Measurements from ENCODE around the gene SLC2A2.

The SLC2A2 gene

GRCh38 chr3:171028025-171028778 lies 1.7 kb upstream of the SLC2A2 start:
- DNase-seq: peak; percentile 77

GRCh38 chr3:171023566-171023965 lies 3.0 kb downstream of the SLC2A2 start:
- no peak for DNase-seq

- DNase-seq: no peak
These were observed 5.1 kb downstream of the SLC2A2 start for GRCh38 chr3:171021377-171021776.

- DNase-seq: no peak
These were observed 8.2 kb downstream of the SLC2A2 start for GRCh38 chr3:171018156-171018935.

GRCh38 chr3:171013822-171014748 lies 12.4 kb downstream of the SLC2A2 start:
- DNase-seq: no peak

- DNase-seq: no peak
These were observed 14.6 kb downstream of the SLC2A2 start for GRCh38 chr3:171011873-171012336.

- DNase-seq: no peak
These were observed 15.2 kb downstream of the SLC2A2 start for GRCh38 chr3:171011109-171011872.

- no peak for DNase-seq
These were observed 19.2 kb downstream of the SLC2A2 start for GRCh38 chr3:171007316-171007715.

- no peak for DNase-seq
These were observed 20.9 kb downstream of the SLC2A2 start for GRCh38 chr3:171005648-171006047.

- no peak for DNase-seq
These were observed 24.4 kb downstream of the SLC2A2 start for GRCh38 chr3:171001957-171002694.

- DNase-seq: no peak
These were observed 25.1 kb downstream of the SLC2A2 start for GRCh38 chr3:171001250-171001893.

GRCh38 chr3:171000281-171000680 lies 26.2 kb downstream of the SLC2A2 start:
- no peak for DNase-seq

- DNase-seq: no peak
These were observed 26.7 kb downstream of the SLC2A2 start for GRCh38 chr3:170999737-171000242.

GRCh38 chr3:170997961-170998913 lies 28.3 kb downstream of the SLC2A2 start:
- no peak for DNase-seq

GRCh38 chr3:170992854-170993253 lies 33.7 kb downstream of the SLC2A2 start:
- DNase-seq: no peak

GRCh38 chr3:170991664-170992063 lies 34.9 kb downstream of the SLC2A2 start:
- no peak for DNase-seq

- DNase-seq: no peak
These were observed 37.3 kb downstream of the SLC2A2 start for GRCh38 chr3:170989100-170989648.

- no peak for DNase-seq
These were observed 38.1 kb downstream of the SLC2A2 start for GRCh38 chr3:170988378-170988777.

GRCh38 chr3:170985304-170985703 lies 41.2 kb downstream of the SLC2A2 start:
- no peak for DNase-seq
